Endothelial cell of umbilical vein (primary cell): ENCODE measurements around the gene TMC2.
A peak's percentile ranks its signal among the peaks of the same experiment; 100 is the strongest.

Source experiments
- CTCF ChIP-seq, 2 donors: IDR thresholded peaks; 1 replicate in 1 of 2; 2 replicates in 1 of 2; pipeline ENCODE4 v1.5.1; 2011; ENCODE audit warnings: low read length in 2 of 2, mild to moderate bottlenecking in 2 of 2, moderate library complexity in 2 of 2, control low read depth in 1 of 2, inconsistent platforms in 1 of 2, low read depth in 1 of 2; ENCODE audit not compliant: insufficient read depth in 1 of 2; ENCODE audit errors: extremely low read depth in 1 of 2
- POLR2AphosphoS5 ChIP-seq: IDR thresholded peaks from 2 replicates; pipeline ENCODE4 v1.6.1; 2012; ENCODE audit warnings: low read depth, mild to moderate bottlenecking, control low read depth, low read length, moderate library complexity; ENCODE audit not compliant: insufficient read depth

- TF ChIP-seq CTCF (IDR thresholded peaks at IDR 0.05; ENCODE audit: extremely low read depth in 1 of 2, insufficient read depth in 1 of 2, low read depth in 1 of 2, low read length in 2 of 2) (peak; percentile 95 to 99), POLR2AphosphoS5 (peak; percentile 62)
These were observed 12.3 kb upstream of the TMC2 start for GRCh38 chr20:2523919-2524708.
